HG02938 (cell line): Measurements from ENCODE around the gene CHSY1.
A peak's percentile ranks its signal among the peaks of the same experiment; 100 is the strongest.
"Not testable (repeated sequence)": the region's sequence is repeated elsewhere in the genome, so short reads cannot be mapped to it uniquely, and the experiment has no call there.

ENCODE experiments used
- ATAC-seq: cut with Tn5 transposase; IDR thresholded peaks from one replicate; pipeline ENCODE4 v1.9.1; 2021; ENCODE audit warnings: mild to moderate bottlenecking, moderate library complexity; ENCODE audit not compliant: unreplicated experiment

CHSY1 gene

GRCh38 chr15:101246391-101246790 lies 5.5 kb downstream of the CHSY1 start:
- no peak for ATAC-seq

GRCh38 chr15:101244889-101245668 lies 6.8 kb downstream of the CHSY1 start:
- ATAC-seq = no peak

GRCh38 chr15:101244036-101244781 lies 7.6 kb downstream of the CHSY1 start:
- no peak for ATAC-seq

- ATAC-seq = no peak
These were observed 8.4 kb downstream of the CHSY1 start for GRCh38 chr15:101243420-101243819.

- no peak for ATAC-seq
These were observed 8.9 kb downstream of the CHSY1 start for GRCh38 chr15:101242999-101243336.

GRCh38 chr15:101242160-101242998 lies 9.5 kb downstream of the CHSY1 start:
- ATAC-seq = peak; percentile 66

GRCh38 chr15:101240358-101240757 lies 11.5 kb downstream of the CHSY1 start:
- ATAC-seq = no peak

GRCh38 chr15:101239724-101240136 lies 12.1 kb downstream of the CHSY1 start:
- ATAC-seq = no peak

GRCh38 chr15:101237251-101237650 lies 14.6 kb downstream of the CHSY1 start:
- ATAC-seq = no peak

GRCh38 chr15:101233651-101234280 lies 18.1 kb downstream of the CHSY1 start:
- no peak for ATAC-seq

- ATAC-seq = no peak
These were observed 19.2 kb downstream of the CHSY1 start for GRCh38 chr15:101232677-101233076.

GRCh38 chr15:101228313-101228712 lies 23.5 kb downstream of the CHSY1 start:
- no peak for ATAC-seq

- no peak for ATAC-seq
These were observed 26.2 kb downstream of the CHSY1 start for GRCh38 chr15:101225658-101226057.

- ATAC-seq = no peak
These were observed 29.9 kb downstream of the CHSY1 start for GRCh38 chr15:101221902-101222301.

- no peak for ATAC-seq
These were observed 31.8 kb downstream of the CHSY1 start for GRCh38 chr15:101220060-101220459.

- ATAC-seq = no peak
These were observed 32.4 kb downstream of the CHSY1 start for GRCh38 chr15:101219441-101219840.

- ATAC-seq = no peak
These were observed 34.4 kb downstream of the CHSY1 start for GRCh38 chr15:101217446-101217845.

GRCh38 chr15:101216100-101216499 lies 35.7 kb downstream of the CHSY1 start:
- no peak for ATAC-seq

- no peak for ATAC-seq
These were observed 36.2 kb downstream of the CHSY1 start for GRCh38 chr15:101215681-101216080.

GRCh38 chr15:101214435-101215097 lies 37.3 kb downstream of the CHSY1 start:
- ATAC-seq = not testable (repeated sequence)
